HepG2 (cell line): ENCODE measurements around the gene CD79A. TPM values are rescaled to one million over a fixed set of nuclear protein-coding genes. Genes with fewer than 3 reads are reported as not detected.
A peak's percentile ranks its signal among the peaks of the same experiment; 100 is the strongest.

ENCODE experiments used
- BRD4 ChIP-seq: sonication (generic); formaldehyde crosslinking; IDR thresholded peaks from 2 replicates; pipeline ENCODE4 v1.4.0; 2020; ENCODE audit warnings: missing genetic modification reagents
- KLF6 ChIP-seq: IDR thresholded peaks from 2 replicates; pipeline ENCODE4 v1.8.0; 2016; ENCODE audit warnings: missing biosample characterization, missing genetic modification reagents
- MTF2 ChIP-seq: sonication (generic); formaldehyde crosslinking; IDR thresholded peaks from 2 replicates; pipeline ENCODE4 v1.5.0; 2020; ENCODE audit warnings: missing genetic modification reagents, borderline replicate concordance
- PAF1 ChIP-seq: IDR thresholded peaks from 2 replicates; pipeline ENCODE4 v1.6.1; 2016; ENCODE audit warnings: missing genetic modification reagents, missing compliant biosample characterization
- REXO4 ChIP-seq: sonication (generic); formaldehyde crosslinking; IDR thresholded peaks from 2 replicates; pipeline ENCODE4 v1.8.0; 2022; ENCODE audit warnings: missing genetic modification reagents, mild to moderate bottlenecking, borderline replicate concordance
- ZFY ChIP-seq: sonication (generic); formaldehyde crosslinking; IDR thresholded peaks from 2 replicates; pipeline ENCODE4 v1.4.0; 2020; ENCODE audit warnings: missing genetic modification reagents
- ZMYM3 ChIP-seq: sonication (generic); formaldehyde crosslinking; IDR thresholded peaks from 2 replicates; pipeline ENCODE4 v1.5.1; 2020; ENCODE audit warnings: mild to moderate bottlenecking, missing genetic modification reagents
- ZNF138 ChIP-seq: sonication (generic); formaldehyde crosslinking; IDR thresholded peaks from 2 replicates; pipeline ENCODE4 v1.5.0; 2020; ENCODE audit warnings: mild to moderate bottlenecking, low read depth, missing genetic modification reagents
- ZNF230 ChIP-seq: sonication (generic); formaldehyde crosslinking; IDR thresholded peaks from 2 replicates; pipeline ENCODE4 v1.4.0; 2020; ENCODE audit warnings: mild to moderate bottlenecking, missing genetic modification reagents
- ZNF256 ChIP-seq: sonication (generic); formaldehyde crosslinking; conservative IDR thresholded peaks from 2 replicates; pipeline ENCODE4 v1.4.0; 2020; ENCODE audit warnings: missing genetic modification reagents
- ZNF329 ChIP-seq: sonication (generic); formaldehyde crosslinking; IDR thresholded peaks from 2 replicates; pipeline ENCODE4 v1.9.0; 2021; ENCODE audit warnings: low read depth, mild to moderate bottlenecking, missing genetic modification reagents
- ZNF333 ChIP-seq: sonication (generic); formaldehyde crosslinking; IDR thresholded peaks from 2 replicates; pipeline ENCODE4 v1.4.0; 2020; ENCODE audit warnings: mild to moderate bottlenecking, missing genetic modification reagents, borderline replicate concordance
- ZNF432 ChIP-seq: sonication (generic); formaldehyde crosslinking; IDR thresholded peaks from 2 replicates; pipeline ENCODE4 v1.5.0; 2020; ENCODE audit warnings: missing genetic modification reagents, mild to moderate bottlenecking, borderline replicate concordance
- ZNF501 ChIP-seq: sonication (generic); formaldehyde crosslinking; IDR thresholded peaks from 2 replicates; pipeline ENCODE4 v1.5.1; 2020; ENCODE audit warnings: mild to moderate bottlenecking, moderate library complexity, missing genetic modification reagents
- polyA plus RNA-seq, 8 experiments: library from polyadenylated mRNA; depleted of rRNA in 3 of 8; stranded (reverse) in 7 of 8; unstranded in 1 of 8; fragments of >200 nt; fragmentation: Illumina TruSeq in 4 of 8; extraction: Trizol in 4 of 8; gene quantifications; 2 replicates each; pipeline versions ENCODE4 v1.2.1 to v1.2.3, GENCODE V29; 2011 to 2016; ENCODE audit warnings: low read depth in 4 of 8, missing spikeins in 1 of 8, mixed read lengths in 1 of 8; ENCODE audit not compliant: insufficient read depth in 1 of 8
- total RNA-seq, 5 experiments: library from RNA; depleted of rRNA; stranded (reverse); fragments of >200 nt; fragmentation: Illumina TruSeq; extraction: Trizol; gene quantifications; 2 replicates each; pipeline ENCODE4 v1.2.3, GENCODE V29; 2016; ENCODE audit warnings: low read depth in 1 of 5
- TF ChIP-seq, protein P1 (sequence below): sonication (generic); formaldehyde crosslinking; conservative IDR thresholded peaks from 2 replicates; pipeline ENCODE4 v1.8.1; 2023; ENCODE audit warnings: missing genetic modification reagents
- TF ChIP-seq, protein P2 (sequence below): sonication (generic); formaldehyde crosslinking; conservative IDR thresholded peaks from 2 replicates; pipeline ENCODE4 v1.4.0; 2020; ENCODE audit warnings: mild to moderate bottlenecking, missing genetic modification reagents, moderate library complexity
- TF ChIP-seq, protein P3 (sequence below): IDR thresholded peaks from 2 replicates; pipeline ENCODE4 v1.6.1; 2018; ENCODE audit warnings: missing genetic modification reagents
- TF ChIP-seq, protein P4 (sequence below): IDR thresholded peaks from 2 replicates; pipeline ENCODE4 v1.6.1; 2016; ENCODE audit warnings: mild to moderate bottlenecking
- TF ChIP-seq, protein P5 (sequence below): IDR thresholded peaks from 2 replicates; pipeline ENCODE4 v1.6.1; 2016

Gene CD79A
- total and polyA plus RNA-seq, 2 of the 13 experiments (the other 11 are each of a cell fraction or from before 2014, with no cell fraction given) = 0.24 to 0.33 TPM

DNA sequence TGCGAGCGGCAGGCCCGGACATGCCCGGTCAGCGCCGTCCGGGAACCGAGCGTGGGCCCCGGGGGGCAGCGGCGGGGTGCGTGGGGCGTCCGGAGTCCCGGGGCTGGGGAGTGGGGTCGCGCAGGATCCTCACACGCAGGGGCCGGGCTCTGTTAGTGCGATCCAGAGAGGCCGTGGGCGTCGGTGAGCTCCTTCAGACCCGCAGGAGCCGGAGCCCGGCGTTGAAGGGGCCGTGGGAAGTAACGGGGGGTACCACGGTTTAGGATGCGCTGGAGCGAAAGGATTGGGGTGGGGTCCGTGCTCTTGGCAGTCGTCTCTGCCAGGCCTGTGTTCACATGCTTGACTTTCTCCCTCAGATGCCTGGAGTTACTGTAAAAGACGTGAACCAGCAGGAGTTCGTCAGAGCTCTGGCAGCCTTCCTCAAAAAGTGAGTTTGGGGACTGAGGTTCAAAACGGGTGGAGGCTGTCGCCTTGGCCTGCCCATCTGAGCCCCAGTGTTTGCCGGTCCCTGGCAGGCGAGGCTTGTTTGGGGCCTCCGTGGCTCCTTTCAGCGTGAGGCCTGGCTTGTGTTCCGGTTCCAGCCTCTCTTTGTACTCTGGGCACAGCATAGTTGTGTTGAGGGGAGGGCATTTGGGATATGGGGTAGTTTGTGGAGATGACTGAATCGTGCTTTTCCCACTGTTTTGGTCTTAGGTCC, 16.5 kb upstream of the CD79A start (continued):
- TF ChIP-seq, protein P1, sequence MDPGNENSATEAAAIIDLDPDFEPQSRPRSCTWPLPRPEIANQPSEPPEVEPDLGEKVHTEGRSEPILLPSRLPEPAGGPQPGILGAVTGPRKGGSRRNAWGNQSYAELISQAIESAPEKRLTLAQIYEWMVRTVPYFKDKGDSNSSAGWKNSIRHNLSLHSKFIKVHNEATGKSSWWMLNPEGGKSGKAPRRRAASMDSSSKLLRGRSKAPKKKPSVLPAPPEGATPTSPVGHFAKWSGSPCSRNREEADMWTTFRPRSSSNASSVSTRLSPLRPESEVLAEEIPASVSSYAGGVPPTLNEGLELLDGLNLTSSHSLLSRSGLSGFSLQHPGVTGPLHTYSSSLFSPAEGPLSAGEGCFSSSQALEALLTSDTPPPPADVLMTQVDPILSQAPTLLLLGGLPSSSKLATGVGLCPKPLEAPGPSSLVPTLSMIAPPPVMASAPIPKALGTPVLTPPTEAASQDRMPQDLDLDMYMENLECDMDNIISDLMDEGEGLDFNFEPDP (CRISPR knock-in tag) = 0 out of 2 replicates have a peak, but pooled peaks have one; percentile 13
- TF ChIP-seq BRD4 (CRISPR knock-in tag) (no peak), ZNF329 (peak; percentile 9; the same call in 1 of the 2 replicates), ZNF138 (CRISPR knock-in tag) (peak; percentile 8; the same call in 1 of the 2 replicates), ZNF333 (no peak), REXO4 (CRISPR knock-in tag) (no peak), ZNF256 (CRISPR knock-in tag) (no peak), ZNF501 (CRISPR knock-in tag) (peak; percentile 21; the same call in 1 of the 2 replicates), ZNF432 (CRISPR knock-in tag) (no peak), MTF2 (CRISPR knock-in tag) (no peak), ZFY (peak; percentile 16; the same call in 1 of the 2 replicates), PAF1 (CRISPR knock-in tag) (peak; percentile 21; the same call in 1 of the 2 replicates), ZMYM3 (no peak), ZNF230 (no peak), KLF6 (CRISPR knock-in tag) (no peak)
- TF ChIP-seq, protein P2, sequence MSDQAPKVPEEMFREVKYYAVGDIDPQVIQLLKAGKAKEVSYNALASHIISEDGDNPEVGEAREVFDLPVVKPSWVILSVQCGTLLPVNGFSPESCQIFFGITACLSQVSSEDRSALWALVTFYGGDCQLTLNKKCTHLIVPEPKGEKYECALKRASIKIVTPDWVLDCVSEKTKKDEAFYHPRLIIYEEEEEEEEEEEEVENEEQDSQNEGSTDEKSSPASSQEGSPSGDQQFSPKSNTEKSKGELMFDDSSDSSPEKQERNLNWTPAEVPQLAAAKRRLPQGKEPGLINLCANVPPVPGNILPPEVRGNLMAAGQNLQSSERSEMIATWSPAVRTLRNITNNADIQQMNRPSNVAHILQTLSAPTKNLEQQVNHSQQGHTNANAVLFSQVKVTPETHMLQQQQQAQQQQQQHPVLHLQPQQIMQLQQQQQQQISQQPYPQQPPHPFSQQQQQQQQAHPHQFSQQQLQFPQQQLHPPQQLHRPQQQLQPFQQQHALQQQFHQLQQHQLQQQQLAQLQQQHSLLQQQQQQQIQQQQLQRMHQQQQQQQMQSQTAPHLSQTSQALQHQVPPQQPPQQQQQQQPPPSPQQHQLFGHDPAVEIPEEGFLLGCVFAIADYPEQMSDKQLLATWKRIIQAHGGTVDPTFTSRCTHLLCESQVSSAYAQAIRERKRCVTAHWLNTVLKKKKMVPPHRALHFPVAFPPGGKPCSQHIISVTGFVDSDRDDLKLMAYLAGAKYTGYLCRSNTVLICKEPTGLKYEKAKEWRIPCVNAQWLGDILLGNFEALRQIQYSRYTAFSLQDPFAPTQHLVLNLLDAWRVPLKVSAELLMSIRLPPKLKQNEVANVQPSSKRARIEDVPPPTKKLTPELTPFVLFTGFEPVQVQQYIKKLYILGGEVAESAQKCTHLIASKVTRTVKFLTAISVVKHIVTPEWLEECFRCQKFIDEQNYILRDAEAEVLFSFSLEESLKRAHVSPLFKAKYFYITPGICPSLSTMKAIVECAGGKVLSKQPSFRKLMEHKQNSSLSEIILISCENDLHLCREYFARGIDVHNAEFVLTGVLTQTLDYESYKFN (CRISPR knock-in tag) = no peak
- TF ChIP-seq, protein P3, sequence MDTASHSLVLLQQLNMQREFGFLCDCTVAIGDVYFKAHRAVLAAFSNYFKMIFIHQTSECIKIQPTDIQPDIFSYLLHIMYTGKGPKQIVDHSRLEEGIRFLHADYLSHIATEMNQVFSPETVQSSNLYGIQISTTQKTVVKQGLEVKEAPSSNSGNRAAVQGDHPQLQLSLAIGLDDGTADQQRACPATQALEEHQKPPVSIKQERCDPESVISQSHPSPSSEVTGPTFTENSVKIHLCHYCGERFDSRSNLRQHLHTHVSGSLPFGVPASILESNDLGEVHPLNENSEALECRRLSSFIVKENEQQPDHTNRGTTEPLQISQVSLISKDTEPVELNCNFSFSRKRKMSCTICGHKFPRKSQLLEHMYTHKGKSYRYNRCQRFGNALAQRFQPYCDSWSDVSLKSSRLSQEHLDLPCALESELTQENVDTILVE (CRISPR knock-in tag) = no peak
- TF ChIP-seq, protein P4, sequence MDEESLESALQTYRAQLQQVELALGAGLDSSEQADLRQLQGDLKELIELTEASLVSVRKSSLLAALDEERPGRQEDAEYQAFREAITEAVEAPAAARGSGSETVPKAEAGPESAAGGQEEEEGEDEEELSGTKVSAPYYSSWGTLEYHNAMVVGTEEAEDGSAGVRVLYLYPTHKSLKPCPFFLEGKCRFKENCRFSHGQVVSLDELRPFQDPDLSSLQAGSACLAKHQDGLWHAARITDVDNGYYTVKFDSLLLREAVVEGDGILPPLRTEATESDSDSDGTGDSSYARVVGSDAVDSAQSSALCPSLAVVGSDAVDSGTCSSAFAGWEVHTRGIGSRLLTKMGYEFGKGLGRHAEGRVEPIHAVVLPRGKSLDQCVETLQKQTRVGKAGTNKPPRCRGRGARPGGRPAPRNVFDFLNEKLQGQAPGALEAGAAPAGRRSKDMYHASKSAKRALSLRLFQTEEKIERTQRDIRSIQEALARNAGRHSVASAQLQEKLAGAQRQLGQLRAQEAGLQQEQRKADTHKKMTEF (CRISPR knock-in tag) = no peak
- TF ChIP-seq, protein P5, sequence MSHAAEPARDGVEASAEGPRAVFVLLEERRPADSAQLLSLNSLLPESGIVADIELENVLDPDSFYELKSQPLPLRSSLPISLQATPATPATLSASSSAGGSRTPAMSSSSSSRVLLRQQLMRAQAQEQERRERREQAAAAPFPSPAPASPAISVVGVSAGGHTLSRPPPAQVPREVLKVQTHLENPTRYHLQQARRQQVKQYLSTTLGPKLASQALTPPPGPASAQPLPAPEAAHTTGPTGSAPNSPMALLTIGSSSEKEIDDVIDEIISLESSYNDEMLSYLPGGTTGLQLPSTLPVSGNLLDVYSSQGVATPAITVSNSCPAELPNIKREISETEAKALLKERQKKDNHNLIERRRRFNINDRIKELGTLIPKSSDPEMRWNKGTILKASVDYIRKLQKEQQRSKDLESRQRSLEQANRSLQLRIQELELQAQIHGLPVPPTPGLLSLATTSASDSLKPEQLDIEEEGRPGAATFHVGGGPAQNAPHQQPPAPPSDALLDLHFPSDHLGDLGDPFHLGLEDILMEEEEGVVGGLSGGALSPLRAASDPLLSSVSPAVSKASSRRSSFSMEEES = no peak
